ENCODE results near the gene SCRT2. TPM values are rescaled to one million over a fixed set of nuclear protein-coding genes. Genes with fewer than 3 reads are reported as not detected.

The SCRT2 gene
- total and polyA plus RNA-seq, 2 of the 8 experiments (the other 6 are each of a cell fraction or from before 2014, with no cell fraction given): 0.12 to 0.34 TPM

DNA sequence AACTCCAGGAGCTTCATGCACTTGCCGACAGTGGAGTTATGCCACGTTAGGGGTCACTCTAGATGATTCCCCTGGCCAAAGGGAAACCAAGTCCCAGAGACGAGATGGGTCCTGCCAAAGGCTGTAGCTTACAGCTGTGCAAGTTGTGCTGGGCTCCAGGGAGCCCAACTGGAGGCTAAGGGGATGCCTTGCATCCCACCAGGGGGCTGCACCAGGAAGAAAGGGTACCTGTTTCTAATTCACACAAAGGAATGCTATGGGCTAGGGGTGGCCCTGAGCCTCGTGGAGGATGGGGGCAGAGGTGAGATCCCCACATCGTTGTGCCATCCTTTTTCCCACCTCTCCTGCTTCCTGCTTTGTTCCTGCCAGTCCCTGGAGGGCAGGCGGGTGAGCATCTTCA lies 23.7 kb upstream of the SCRT2 start (continued):
- TF ChIP-seq, protein P1, sequence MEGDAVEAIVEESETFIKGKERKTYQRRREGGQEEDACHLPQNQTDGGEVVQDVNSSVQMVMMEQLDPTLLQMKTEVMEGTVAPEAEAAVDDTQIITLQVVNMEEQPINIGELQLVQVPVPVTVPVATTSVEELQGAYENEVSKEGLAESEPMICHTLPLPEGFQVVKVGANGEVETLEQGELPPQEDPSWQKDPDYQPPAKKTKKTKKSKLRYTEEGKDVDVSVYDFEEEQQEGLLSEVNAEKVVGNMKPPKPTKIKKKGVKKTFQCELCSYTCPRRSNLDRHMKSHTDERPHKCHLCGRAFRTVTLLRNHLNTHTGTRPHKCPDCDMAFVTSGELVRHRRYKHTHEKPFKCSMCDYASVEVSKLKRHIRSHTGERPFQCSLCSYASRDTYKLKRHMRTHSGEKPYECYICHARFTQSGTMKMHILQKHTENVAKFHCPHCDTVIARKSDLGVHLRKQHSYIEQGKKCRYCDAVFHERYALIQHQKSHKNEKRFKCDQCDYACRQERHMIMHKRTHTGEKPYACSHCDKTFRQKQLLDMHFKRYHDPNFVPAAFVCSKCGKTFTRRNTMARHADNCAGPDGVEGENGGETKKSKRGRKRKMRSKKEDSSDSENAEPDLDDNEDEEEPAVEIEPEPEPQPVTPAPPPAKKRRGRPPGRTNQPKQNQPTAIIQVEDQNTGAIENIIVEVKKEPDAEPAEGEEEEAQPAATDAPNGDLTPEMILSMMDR (IDR thresholded peaks at IDR 0.05; ENCODE audit: control extremely low read depth in 1 of 3, insufficient read depth in 1 of 3, low read depth in 1 of 3, low read length in 3 of 3): no peak
- TF ChIP-seq SP1 (IDR thresholded peaks at IDR 0.05; ENCODE audit: low read depth, low read length) (no peak), EZH2 (IDR thresholded peaks at IDR 0.05; ENCODE audit: low read depth, low read length, severe bottlenecking) (no peak), NANOG (IDR thresholded peaks at IDR 0.05; ENCODE audit: insufficient read depth, low read depth, low read length, poor library complexity, severe bottlenecking) (no peak), BCL11A (IDR thresholded peaks at IDR 0.05; ENCODE audit: low read depth in 2 of 2, low read length in 2 of 2) (no peak), EP300 (IDR thresholded peaks at IDR 0.05; ENCODE audit: borderline replicate concordance in 1 of 2, low read depth in 2 of 2, low read length in 2 of 2) (no peak)
- TF ChIP-seq, protein P2, sequence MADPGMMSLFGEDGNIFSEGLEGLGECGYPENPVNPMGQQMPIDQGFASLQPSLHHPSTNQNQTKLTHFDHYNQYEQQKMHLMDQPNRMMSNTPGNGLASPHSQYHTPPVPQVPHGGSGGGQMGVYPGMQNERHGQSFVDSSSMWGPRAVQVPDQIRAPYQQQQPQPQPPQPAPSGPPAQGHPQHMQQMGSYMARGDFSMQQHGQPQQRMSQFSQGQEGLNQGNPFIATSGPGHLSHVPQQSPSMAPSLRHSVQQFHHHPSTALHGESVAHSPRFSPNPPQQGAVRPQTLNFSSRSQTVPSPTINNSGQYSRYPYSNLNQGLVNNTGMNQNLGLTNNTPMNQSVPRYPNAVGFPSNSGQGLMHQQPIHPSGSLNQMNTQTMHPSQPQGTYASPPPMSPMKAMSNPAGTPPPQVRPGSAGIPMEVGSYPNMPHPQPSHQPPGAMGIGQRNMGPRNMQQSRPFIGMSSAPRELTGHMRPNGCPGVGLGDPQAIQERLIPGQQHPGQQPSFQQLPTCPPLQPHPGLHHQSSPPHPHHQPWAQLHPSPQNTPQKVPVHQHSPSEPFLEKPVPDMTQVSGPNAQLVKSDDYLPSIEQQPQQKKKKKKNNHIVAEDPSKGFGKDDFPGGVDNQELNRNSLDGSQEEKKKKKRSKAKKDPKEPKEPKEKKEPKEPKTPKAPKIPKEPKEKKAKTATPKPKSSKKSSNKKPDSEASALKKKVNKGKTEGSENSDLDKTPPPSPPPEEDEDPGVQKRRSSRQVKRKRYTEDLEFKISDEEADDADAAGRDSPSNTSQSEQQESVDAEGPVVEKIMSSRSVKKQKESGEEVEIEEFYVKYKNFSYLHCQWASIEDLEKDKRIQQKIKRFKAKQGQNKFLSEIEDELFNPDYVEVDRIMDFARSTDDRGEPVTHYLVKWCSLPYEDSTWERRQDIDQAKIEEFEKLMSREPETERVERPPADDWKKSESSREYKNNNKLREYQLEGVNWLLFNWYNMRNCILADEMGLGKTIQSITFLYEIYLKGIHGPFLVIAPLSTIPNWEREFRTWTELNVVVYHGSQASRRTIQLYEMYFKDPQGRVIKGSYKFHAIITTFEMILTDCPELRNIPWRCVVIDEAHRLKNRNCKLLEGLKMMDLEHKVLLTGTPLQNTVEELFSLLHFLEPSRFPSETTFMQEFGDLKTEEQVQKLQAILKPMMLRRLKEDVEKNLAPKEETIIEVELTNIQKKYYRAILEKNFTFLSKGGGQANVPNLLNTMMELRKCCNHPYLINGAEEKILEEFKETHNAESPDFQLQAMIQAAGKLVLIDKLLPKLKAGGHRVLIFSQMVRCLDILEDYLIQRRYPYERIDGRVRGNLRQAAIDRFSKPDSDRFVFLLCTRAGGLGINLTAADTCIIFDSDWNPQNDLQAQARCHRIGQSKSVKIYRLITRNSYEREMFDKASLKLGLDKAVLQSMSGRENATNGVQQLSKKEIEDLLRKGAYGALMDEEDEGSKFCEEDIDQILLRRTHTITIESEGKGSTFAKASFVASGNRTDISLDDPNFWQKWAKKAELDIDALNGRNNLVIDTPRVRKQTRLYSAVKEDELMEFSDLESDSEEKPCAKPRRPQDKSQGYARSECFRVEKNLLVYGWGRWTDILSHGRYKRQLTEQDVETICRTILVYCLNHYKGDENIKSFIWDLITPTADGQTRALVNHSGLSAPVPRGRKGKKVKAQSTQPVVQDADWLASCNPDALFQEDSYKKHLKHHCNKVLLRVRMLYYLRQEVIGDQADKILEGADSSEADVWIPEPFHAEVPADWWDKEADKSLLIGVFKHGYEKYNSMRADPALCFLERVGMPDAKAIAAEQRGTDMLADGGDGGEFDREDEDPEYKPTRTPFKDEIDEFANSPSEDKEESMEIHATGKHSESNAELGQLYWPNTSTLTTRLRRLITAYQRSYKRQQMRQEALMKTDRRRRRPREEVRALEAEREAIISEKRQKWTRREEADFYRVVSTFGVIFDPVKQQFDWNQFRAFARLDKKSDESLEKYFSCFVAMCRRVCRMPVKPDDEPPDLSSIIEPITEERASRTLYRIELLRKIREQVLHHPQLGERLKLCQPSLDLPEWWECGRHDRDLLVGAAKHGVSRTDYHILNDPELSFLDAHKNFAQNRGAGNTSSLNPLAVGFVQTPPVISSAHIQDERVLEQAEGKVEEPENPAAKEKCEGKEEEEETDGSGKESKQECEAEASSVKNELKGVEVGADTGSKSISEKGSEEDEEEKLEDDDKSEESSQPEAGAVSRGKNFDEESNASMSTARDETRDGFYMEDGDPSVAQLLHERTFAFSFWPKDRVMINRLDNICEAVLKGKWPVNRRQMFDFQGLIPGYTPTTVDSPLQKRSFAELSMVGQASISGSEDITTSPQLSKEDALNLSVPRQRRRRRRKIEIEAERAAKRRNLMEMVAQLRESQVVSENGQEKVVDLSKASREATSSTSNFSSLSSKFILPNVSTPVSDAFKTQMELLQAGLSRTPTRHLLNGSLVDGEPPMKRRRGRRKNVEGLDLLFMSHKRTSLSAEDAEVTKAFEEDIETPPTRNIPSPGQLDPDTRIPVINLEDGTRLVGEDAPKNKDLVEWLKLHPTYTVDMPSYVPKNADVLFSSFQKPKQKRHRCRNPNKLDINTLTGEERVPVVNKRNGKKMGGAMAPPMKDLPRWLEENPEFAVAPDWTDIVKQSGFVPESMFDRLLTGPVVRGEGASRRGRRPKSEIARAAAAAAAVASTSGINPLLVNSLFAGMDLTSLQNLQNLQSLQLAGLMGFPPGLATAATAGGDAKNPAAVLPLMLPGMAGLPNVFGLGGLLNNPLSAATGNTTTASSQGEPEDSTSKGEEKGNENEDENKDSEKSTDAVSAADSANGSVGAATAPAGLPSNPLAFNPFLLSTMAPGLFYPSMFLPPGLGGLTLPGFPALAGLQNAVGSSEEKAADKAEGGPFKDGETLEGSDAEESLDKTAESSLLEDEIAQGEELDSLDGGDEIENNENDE (IDR thresholded peaks at IDR 0.05; ENCODE audit: insufficient replicate concordance, low read length): no peak
